Endothelial cell of umbilical vein (primary cell): ENCODE data around the gene RTBDN. TPM values are rescaled to one million over a fixed set of nuclear protein-coding genes. Genes with fewer than 3 reads are reported as not detected.

Experiments used
- BruUV-seq: library from RNA; stranded (reverse); fragments of 400-500 nt; replicated peaks from 2 replicates; lab custom pipeline; 2021; lab: Mats Ljungman, UMichigan
- CTCF ChIA-PET: fragments of 300-600, 350-600 bp; sonication (Branson Sonifier 250); formaldehyde crosslinking; loops from one replicate; lab custom pipeline; 2021; ENCODE audit warnings: antibody characterized with exemption, inconsistent platforms; lab: Charles Lee
- POLR2A ChIA-PET: fragments of 300-600, 350-600 bp; sonication (Branson Sonifier 250); formaldehyde crosslinking; loops from one replicate; lab custom pipeline; 2021; ENCODE audit warnings: antibody characterized with exemption, inconsistent platforms; lab: Charles Lee
- DNase-seq: peaks from one replicate; pipeline ENCODE4 v3.0.0-alpha.2; 2011; ENCODE audit warnings: low read depth, low spot score
- FAIRE-seq: peaks from 2 replicates; lab custom pipeline; 2011; peaks lifted over from hg19 to GRCh38; lab: Jason Lieb, UNC
- H2AFZ ChIP-seq: 2 replicates; pipeline ENCODE4 v1.6.0; 2012; ENCODE audit warnings: low read depth, low read length, control low read depth, inconsistent platforms
- H3K27ac ChIP-seq: 2 replicates; pipeline ENCODE4 v1.5.1; 2011; ENCODE audit warnings: low read depth, mild to moderate bottlenecking, control low read depth, low read length, moderate library complexity; ENCODE audit not compliant: insufficient read depth
- H3K27me3 ChIP-seq, 2 experiments: 2 replicates each; pipeline versions ENCODE4 v1.6.0 to v1.6.1; 2011; ENCODE audit warnings: low read length in 2 of 2, mixed read lengths in 1 of 2; ENCODE audit not compliant: control insufficient read depth in 2 of 2, insufficient read depth in 2 of 2
- H3K36me3 ChIP-seq, 2 experiments: 2 replicates in 1 of 2; 3 replicates in 1 of 2; pipeline ENCODE4 v1.5.1; 2011; ENCODE audit warnings: low read length in 2 of 2, mild to moderate bottlenecking in 1 of 2, moderate library complexity in 1 of 2; ENCODE audit not compliant: control insufficient read depth in 2 of 2, insufficient read depth in 2 of 2; ENCODE audit errors: extremely low read depth in 1 of 2
- H3K4me1 ChIP-seq: 3 replicates; pipeline ENCODE4 v1.5.1; 2011; ENCODE audit warnings: mild to moderate bottlenecking, low read length; ENCODE audit not compliant: control insufficient read depth, insufficient read depth; ENCODE audit errors: extremely low read depth
- H3K4me2 ChIP-seq: 2 replicates; pipeline ENCODE4 v1.6.1; 2011; ENCODE audit warnings: low read length, control low read depth, mixed read lengths; ENCODE audit not compliant: insufficient read depth
- H3K4me3 ChIP-seq, 3 experiments: fragments of 200-600 bp in 1 of 3; sonication (generic), shearing (Covaris generic) in 1 of 3; replicated peaks in 1 of 3; 2 replicates each; pipeline ENCODE4 v1.5.1; 2011 to 2016; ENCODE audit warnings: control low read depth in 3 of 3, low read length in 3 of 3, mild to moderate bottlenecking in 2 of 3, inconsistent platforms in 1 of 3, low read depth in 1 of 3, moderate library complexity in 1 of 3; ENCODE audit not compliant: insufficient read depth in 1 of 3
- H3K79me2 ChIP-seq: 2 replicates; pipeline ENCODE4 v1.6.0; 2012; ENCODE audit warnings: low read length, inconsistent platforms; ENCODE audit not compliant: control insufficient read depth, insufficient read depth
- H3K9ac ChIP-seq: replicated peaks from 2 replicates; pipeline ENCODE3; 2011; ENCODE audit warnings: low read length, control low read depth; ENCODE audit not compliant: insufficient read depth; ENCODE audit errors: extremely low read depth
- H3K9me1 ChIP-seq: replicated peaks from 3 replicates; pipeline ENCODE4 v1.6.0; 2011; ENCODE audit warnings: mild to moderate bottlenecking, low read length; ENCODE audit not compliant: control insufficient read depth, insufficient read depth; ENCODE audit errors: extremely low read depth
- H3K9me3 ChIP-seq: replicated peaks from 2 replicates; pipeline ENCODE4 v1.5.1; 2012; ENCODE audit warnings: low read length, inconsistent platforms; ENCODE audit not compliant: control insufficient read depth, insufficient read depth
- H4K20me1 ChIP-seq: replicated peaks from 2 replicates; pipeline ENCODE3; 2011; ENCODE audit warnings: mild to moderate bottlenecking, low read length; ENCODE audit not compliant: control insufficient read depth, insufficient read depth; ENCODE audit errors: extremely low read depth
- CTCF ChIP-seq, 2 donors: IDR thresholded peaks; 1 replicate in 1 of 2; 2 replicates in 1 of 2; pipeline ENCODE4 v1.5.1; 2011; ENCODE audit warnings: low read length in 2 of 2, mild to moderate bottlenecking in 2 of 2, moderate library complexity in 2 of 2, control low read depth in 1 of 2, inconsistent platforms in 1 of 2, low read depth in 1 of 2; ENCODE audit not compliant: insufficient read depth in 1 of 2; ENCODE audit errors: extremely low read depth in 1 of 2
- EZH2 ChIP-seq: IDR thresholded peaks from 2 replicates; pipeline ENCODE4 v1.6.1; 2012; ENCODE audit warnings: borderline replicate concordance, low read depth, mild to moderate bottlenecking, moderate library complexity, low read length, inconsistent platforms; ENCODE audit not compliant: severe bottlenecking
- FOS ChIP-seq: IDR thresholded peaks from 2 replicates; pipeline ENCODE4 v1.6.1; 2011; ENCODE audit warnings: mild to moderate bottlenecking, low read length, moderate library complexity, borderline replicate concordance; ENCODE audit not compliant: insufficient read depth
- GATA2 ChIP-seq: IDR thresholded peaks from 2 replicates; pipeline ENCODE4 v1.7.0; 2011; ENCODE audit warnings: low read depth, mild to moderate bottlenecking, moderate library complexity, mixed read lengths, low read length; ENCODE audit not compliant: insufficient read length, insufficient read depth
- JUN ChIP-seq: IDR thresholded peaks from 2 replicates; pipeline ENCODE4 v1.6.1; 2011; ENCODE audit warnings: borderline replicate concordance, low read depth; ENCODE audit not compliant: insufficient read length, insufficient read depth
- MAX ChIP-seq: IDR thresholded peaks from 2 replicates; pipeline ENCODE4 v1.6.1; 2011; ENCODE audit not compliant: insufficient read depth, insufficient read length
- MYC ChIP-seq: IDR thresholded peaks from one replicate; pipeline ENCODE4 v1.6.1; 2011; ENCODE audit warnings: mild to moderate bottlenecking, low read depth, low read length
- POLR2A ChIP-seq: IDR thresholded peaks from 2 replicates; pipeline ENCODE4 v1.6.1; 2012; ENCODE audit warnings: low read depth, mild to moderate bottlenecking, control low read depth, low read length
- POLR2AphosphoS5 ChIP-seq: IDR thresholded peaks from 2 replicates; pipeline ENCODE4 v1.6.1; 2012; ENCODE audit warnings: low read depth, mild to moderate bottlenecking, control low read depth, low read length, moderate library complexity; ENCODE audit not compliant: insufficient read depth
- dilution Hi-C: fragments of 300-500 bp; cut with MboI; formaldehyde crosslinking; loops from one replicate; pipeline ENCODE4 v1.15.0; 2019; ENCODE audit warnings: low sequenced_read_pairs; ENCODE audit not compliant: extremely low pct_ligation_motif_present
- intact Hi-C: fragments of 100-400 bp; cut with micrococcal nuclease; formaldehyde crosslinking; loops from one replicate; pipeline ENCODE4 v1.10.0; 2022
- polyA plus RNA-seq, 4 experiments: library from polyadenylated mRNA; depleted of rRNA in 3 of 4; stranded (reverse) in 3 of 4; unstranded in 1 of 4; fragments of >200 nt; gene quantifications; 2 replicates each; pipeline versions ENCODE4 v1.2.1 to v1.2.3, GENCODE V29; 2011 to 2012; ENCODE audit warnings: missing spikeins in 1 of 4
- total RNA-seq: library from RNA; stranded (reverse); gene quantifications from 2 replicates; pipeline ENCODE4 v1.2.3, GENCODE V29; 2021

RTBDN gene
- total and polyA plus RNA-seq, 2 donors (not counting 3 experiments of a cell fraction or from before 2014, with no cell fraction given): not detected

GRCh38 chr19:12804051-12804450, 30.3 kb downstream of the RTBDN start:
- intact Hi-C loops: no loop called here
- BruUV-seq: no TSS peak

More at GRCh38 chr19:12804051-12804450, 30.3 kb downstream of the RTBDN start:
- Histone ChIP-seq H2AFZ (no peak overlapping the region), H3K9me1 (no peaks in the 10 kb centered on the region), H3K9me3 (no peaks in the 10 kb centered on the region), H4K20me1 (no peaks in the 10 kb centered on the region), H3K27me3 (no peaks in the 10 kb centered on the region), H3K36me3 (peaks cover 0 to 12% of the 10 kb centered on the region in 2 experiments), H3K9ac (no peak overlapping the region), H3K4me1 (peaks cover 22% of the 10 kb centered on the region), H3K4me3 (no peak overlapping the region), H3K27ac (no peak overlapping the region), H3K4me2 (no peak overlapping the region), H3K79me2 (peaks cover 14% of the 10 kb centered on the region)
- ChIA-PET POLR2A (interaction anchor here (0.6 kb wide), 1 partner anchor 11 kb away, joined by 3 read pairs; no protein-coding TSS in a partner anchor), CTCF (interaction anchor here (1.9 to 13.8 kb wide), 2 partner anchors 40 to 44 kb away, joined by 5 to 524 read pairs; no protein-coding TSS in a partner anchor)
- no peak for FAIRE-seq
- dilution Hi-C loops: no loop called here
- TF ChIP-seq FOS: no peak
- no peak for TF ChIP-seq MAX
- no peak for TF ChIP-seq CTCF (IDR thresholded peaks at IDR 0.05; ENCODE audit: extremely low read depth in 1 of 2, insufficient read depth in 1 of 2, low read depth in 1 of 2, low read length in 2 of 2)
- no peak for TF ChIP-seq GATA2
- TF ChIP-seq POLR2A: no peak
- no peak for TF ChIP-seq POLR2AphosphoS5
- no peak for TF ChIP-seq EZH2
- TF ChIP-seq MYC: no peak
- no peak for TF ChIP-seq JUN
- DNase-seq: no peak
